Measurements from ENCODE around the gene ADAM23. TPM values are rescaled to one million over a fixed set of nuclear protein-coding genes. Genes with fewer than 3 reads are reported as not detected.
A peak's percentile ranks its signal among the peaks of the same experiment; 100 is the strongest.

Gene ADAM23
- total and polyA plus RNA-seq, 2 experiments from 2014 or later: 11.3 to 13.1 TPM

- Histone ChIP-seq H3K9me3 (ENCODE audit: low read depth) (no peaks in the 10 kb centered on the region), H3K27ac (no peak overlapping the region), H3K36me3 (no peaks in the 10 kb centered on the region), H3K4me1 (ENCODE audit: low read depth) (no peaks in the 10 kb centered on the region), H3K27me3 (no peaks in the 10 kb centered on the region), H3K4me3 (no peak overlapping the region)
- no peak for TF ChIP-seq CTCF (IDR thresholded peaks at IDR 0.05; ENCODE audit: low read depth, low read length)
- DNase-seq (ENCODE audit: low read depth in 1 of 2, low spot score in 1 of 2): no peak
These were observed 10.1 kb upstream of the ADAM23 start for GRCh38 chr2:206433190-206433589.

GRCh38 chr2:206433686-206434085 is 9.6 kb upstream of the ADAM23 start:
- TF ChIP-seq CTCF (IDR thresholded peaks at IDR 0.05; ENCODE audit: low read depth, low read length): no peak
- no peak for DNase-seq (ENCODE audit: low read depth in 1 of 2, low spot score in 1 of 2)
- H3K27me3 ChIP-seq: no peaks in the 10 kb centered on the region
- H3K36me3 ChIP-seq: no peaks in the 10 kb centered on the region
- H3K4me3 ChIP-seq: no peak overlapping the region
- no peaks in the 10 kb centered on the region for H3K4me1 ChIP-seq (ENCODE audit: low read depth)
- no peaks in the 10 kb centered on the region for H3K9me3 ChIP-seq (ENCODE audit: low read depth)
- no peak overlapping the region for H3K27ac ChIP-seq

GRCh38 chr2:206435742-206436141 is 7.6 kb upstream of the ADAM23 start:
- peak in 1 of 2 donors; percentile 10 for DNase-seq (ENCODE audit: low read depth in 1 of 2, low spot score in 1 of 2)
- H3K4me3 ChIP-seq: no peak overlapping the region

GRCh38 chr2:206438196-206438724 is 5.1 kb upstream of the ADAM23 start:
- Histone ChIP-seq H3K9me3 (ENCODE audit: low read depth) (no peaks in the 10 kb centered on the region), H3K27ac (no peak overlapping the region), H3K4me3 (no peak overlapping the region), H3K4me1 (ENCODE audit: low read depth) (no peaks in the 10 kb centered on the region), H3K36me3 (no peaks in the 10 kb centered on the region), H3K27me3 (peaks cover 25% of the 10 kb centered on the region)
- DNase-seq (ENCODE audit: low read depth in 1 of 2, low spot score in 1 of 2): no peak
- no peak for TF ChIP-seq CTCF (IDR thresholded peaks at IDR 0.05; ENCODE audit: low read depth, low read length)

More at GRCh38 chr2:206435742-206436141, 7.6 kb upstream of the ADAM23 start:
- Histone ChIP-seq H3K36me3 (no peaks in the 10 kb centered on the region), H3K27ac (no peak overlapping the region), H3K27me3 (peaks cover 5% of the 10 kb centered on the region), H3K4me1 (ENCODE audit: low read depth) (no peaks in the 10 kb centered on the region), H3K9me3 (ENCODE audit: low read depth) (no peaks in the 10 kb centered on the region)
- TF ChIP-seq CTCF (IDR thresholded peaks at IDR 0.05; ENCODE audit: low read depth, low read length): no peak

GRCh38 chr2:206442474-206442832 is 879 bp upstream of the ADAM23 start:
- H3K27me3 ChIP-seq: peaks cover 37% of the 10 kb centered on the region
- no peak overlapping the region for H3K27ac ChIP-seq
- H3K4me3 ChIP-seq: peak overlapping the region; percentile 82
- H3K4me1 ChIP-seq (ENCODE audit: low read depth): peaks cover 11% of the 10 kb centered on the region
- H3K36me3 ChIP-seq: no peaks in the 10 kb centered on the region
- no peaks in the 10 kb centered on the region for H3K9me3 ChIP-seq (ENCODE audit: low read depth)
- no peak for TF ChIP-seq CTCF (IDR thresholded peaks at IDR 0.05; ENCODE audit: low read depth, low read length)
- no peak for DNase-seq (ENCODE audit: low read depth in 1 of 2, low spot score in 1 of 2)
